GM12878 (cell line): ENCODE data around the gene NDST4. TPM values are rescaled to one million over a fixed set of nuclear protein-coding genes. Genes with fewer than 3 reads are reported as not detected.

Experiments
- ASH2L ChIP-seq: fragments of 300-600, 200-600 bp; sonication (generic); IDR thresholded peaks from 2 replicates; pipeline ENCODE4 v1.6.1; 2017; ENCODE audit warnings: low read depth, mild to moderate bottlenecking, borderline replicate concordance
- E2F4 ChIP-seq: IDR thresholded peaks from 2 replicates; pipeline ENCODE4 v1.6.1; 2012; ENCODE audit warnings: low read depth, low read length, improper control_type of control experiment
- FOS ChIP-seq: IDR thresholded peaks from 3 replicates; pipeline ENCODE4 v1.6.1; 2011; ENCODE audit warnings: borderline replicate concordance; ENCODE audit not compliant: insufficient read length; ENCODE audit errors: extremely low read depth
- MXI1 ChIP-seq: fragments of 150-350 bp; IDR thresholded peaks from 2 replicates; pipeline ENCODE4 v1.6.1; 2011; ENCODE audit warnings: low read depth, mild to moderate bottlenecking, inconsistent platforms, low read length, improper control_type of control experiment
- NR2C2 ChIP-seq: IDR thresholded peaks from 2 replicates; pipeline ENCODE4 v1.6.1; 2011; ENCODE audit warnings: borderline replicate concordance, low read depth; ENCODE audit not compliant: control insufficient read depth, insufficient read length
- SP1 ChIP-seq: IDR thresholded peaks from one replicate; pipeline ENCODE4 v1.6.1; 2011; ENCODE audit warnings: low read depth, low read length
- USF2 ChIP-seq: IDR thresholded peaks from 2 replicates; pipeline ENCODE4 v1.6.1; 2011; ENCODE audit warnings: low read depth, low read length, improper control_type of control experiment, borderline replicate concordance
- YBX1 ChIP-seq: fragments of 450-650 bp; IDR thresholded peaks from 2 replicates; pipeline ENCODE4 v1.6.1; 2016; ENCODE audit warnings: antibody characterized with exemption
- YY1 ChIP-seq: IDR thresholded peaks from 2 replicates; pipeline ENCODE4 v1.6.1; 2011; ENCODE audit warnings: low read depth, mild to moderate bottlenecking, low read length
- ZBTB11 ChIP-seq: fragments of 450-650 bp; formaldehyde crosslinking; IDR thresholded peaks from 2 replicates; pipeline ENCODE4 v1.5.0; 2022; ENCODE audit warnings: mild to moderate bottlenecking, missing genetic modification characterization
- polyA plus RNA-seq, 11 experiments: library from polyadenylated mRNA; depleted of rRNA in 4 of 11; unstranded in 6 of 11; stranded (reverse) in 5 of 11; fragments of >200 nt; fragmentation: Nextera tagmentation in 4 of 11; fragmentation: Illumina TruSeq in 1 of 11; extraction: Ambion mirVana in 4 of 11; extraction: Trizol in 1 of 11; gene quantifications; 1 replicate in 1 of 11; 2 replicates in 10 of 11; pipeline versions ENCODE4 v1.2.1 to v1.2.3, GENCODE V29; 2011 to 2016; ENCODE audit warnings: inconsistent platforms in 2 of 11, missing spikeins in 2 of 11, low read depth in 1 of 11
- total RNA-seq, 4 experiments: library from RNA; depleted of rRNA in 3 of 4; stranded (reverse); fragments of >200 nt in 3 of 4; fragmentation: Illumina TruSeq in 1 of 4; extraction: Trizol in 1 of 4; gene quantifications; 2 replicates each; pipeline versions ENCODE4 v1.2.1 to v1.2.3, GENCODE V29; 2013 to 2021

The NDST4 gene
- total and polyA plus RNA-seq, 10 of the 15 experiments (the other 5 are each of a cell fraction or from before 2014, with no cell fraction given): 0.04 to 0.11 (median 0.07) TPM; not detected in 6

GRCh38 chr4:115126491-115126890, 13.1 kb upstream of the NDST4 start (continued):
- TF ChIP-seq USF2 (no peak), ZBTB11 (CRISPR knock-in tag) (no peak), NR2C2 (no peak), E2F4 (no peak), SP1 (no peak), YBX1 (no peak), YY1 (no peak), ASH2L (no peak), FOS (no peak), MXI1 (no peak)
